HepG2 (cell line): ENCODE results near the gene JOSD2. TPM values are rescaled to one million over a fixed set of nuclear protein-coding genes. Genes with fewer than 3 reads are reported as not detected.

Experiments
- ATAC-seq: fragments of 200-7000 bp; cut with Tn5 transposase; 3 replicates; pipeline ENCODE4 v1.9.1; 2020; ENCODE audit warnings: mild to moderate bottlenecking, moderate library complexity
- BruUV-seq: library from RNA; stranded (reverse); fragments of 400-500 nt; replicated peaks from 2 replicates; lab custom pipeline; 2021; lab: Mats Ljungman, UMichigan
- CTCF ChIA-PET: fragments of 300-600 bp; formaldehyde crosslinking; extraction: SDS; loops from one replicate; lab custom pipeline; 2021; ENCODE audit warnings: low total read pairs, inconsistent platforms, low intra/inter-chr PET ratio; lab: Yijun Ruan, JAX
- POLR2A ChIA-PET: fragments of 350-600 bp; sonication (Branson Sonifier 250); formaldehyde crosslinking; loops from one replicate; lab custom pipeline; 2020; ENCODE audit warnings: antibody characterized with exemption, inconsistent platforms; lab: Yijun Ruan, JAX
- DNase-seq: peaks from one replicate; pipeline ENCODE4 v3.0.0-alpha.2; 2015; ENCODE audit warnings: low spot score
- FAIRE-seq: peaks from 3 replicates; lab custom pipeline; 2011; peaks lifted over from hg19 to GRCh38; lab: Jason Lieb, UNC
- H2AFZ ChIP-seq: one replicate; pipeline ENCODE4 v1.6.1; 2011; ENCODE audit warnings: low read length, inconsistent platforms
- H3K27ac ChIP-seq: fragments of 300-600 bp; 3 replicates; pipeline ENCODE4 v1.8.0; 2011; ENCODE audit warnings: mixed run types, mild to moderate bottlenecking, mixed read lengths, low read length, inconsistent platforms; ENCODE audit not compliant: insufficient read depth; ENCODE audit errors: extremely low read length
- H3K27me3 ChIP-seq, 2 experiments: fragments of 200-600 bp in 1 of 2; 2 replicates in 1 of 2; 3 replicates in 1 of 2; pipeline versions ENCODE4 v1.6.0 to v1.8.0; 2011; ENCODE audit warnings: low read length in 2 of 2, mild to moderate bottlenecking in 2 of 2, moderate library complexity in 2 of 2, inconsistent platforms in 1 of 2; ENCODE audit not compliant: insufficient read depth in 2 of 2, control insufficient read depth in 1 of 2
- H3K36me3 ChIP-seq, 2 experiments: fragments of 200-600 bp in 1 of 2; replicated peaks in 1 of 2; 2 replicates in 1 of 2; 3 replicates in 1 of 2; pipeline versions ENCODE4 v1.5.1 to v1.8.0; 2011; ENCODE audit warnings: low read length in 2 of 2, inconsistent platforms in 1 of 2; ENCODE audit not compliant: insufficient read depth in 2 of 2, control insufficient read depth in 1 of 2
- H3K4me1 ChIP-seq: 2 replicates; pipeline ENCODE4 v1.5.1; 2012; ENCODE audit warnings: low read length, inconsistent platforms; ENCODE audit not compliant: insufficient read depth
- H3K4me2 ChIP-seq: 2 replicates; pipeline ENCODE4 v1.6.0; 2011; ENCODE audit warnings: low read depth, low read length, inconsistent platforms
- H3K4me3 ChIP-seq, 3 experiments: fragments of 200-600 bp in 1 of 3; sonication (generic), shearing (Covaris generic) in 1 of 3; replicated peaks in 1 of 3; 2 replicates each; pipeline ENCODE4 v1.5.1; 2011 to 2016; ENCODE audit warnings: low read length in 3 of 3, inconsistent platforms in 2 of 3, low read depth in 2 of 3, mild to moderate bottlenecking in 2 of 3, control low read depth in 1 of 3, mixed read lengths in 1 of 3; ENCODE audit not compliant: insufficient read depth in 1 of 3
- H3K79me2 ChIP-seq: one replicate; pipeline ENCODE4 v1.6.1; 2011; ENCODE audit warnings: low read length, inconsistent platforms; ENCODE audit not compliant: insufficient read depth
- H3K9ac ChIP-seq: 2 replicates; pipeline ENCODE4 v1.6.0; 2011; ENCODE audit warnings: mild to moderate bottlenecking, low read depth, low read length, inconsistent platforms; ENCODE audit not compliant: insufficient read depth
- H3K9me3 ChIP-seq: 2 replicates; pipeline ENCODE4 v1.5.1; 2012; ENCODE audit warnings: mild to moderate bottlenecking, low read length
- H4K20me1 ChIP-seq: 2 replicates; pipeline ENCODE4 v1.6.0; 2011; ENCODE audit warnings: inconsistent platforms, mild to moderate bottlenecking, low read length, moderate library complexity; ENCODE audit not compliant: insufficient read depth
- KAT7 ChIP-seq: IDR thresholded peaks from 2 replicates; pipeline ENCODE4 v1.6.1; 2018; ENCODE audit warnings: borderline replicate concordance, missing compliant biosample characterization
- MTA1 ChIP-seq: sonication (generic); formaldehyde crosslinking; IDR thresholded peaks from 2 replicates; pipeline ENCODE4 v1.4.0; 2020; ENCODE audit warnings: missing genetic modification reagents, mild to moderate bottlenecking, borderline replicate concordance
- MTA3 ChIP-seq: sonication (generic); formaldehyde crosslinking; IDR thresholded peaks from 2 replicates; pipeline ENCODE4 v1.4.0; 2020; ENCODE audit warnings: missing genetic modification reagents
- RAD21 ChIP-seq: fragments of 450-650 bp; formaldehyde crosslinking; IDR thresholded peaks from 2 replicates; pipeline ENCODE4 v1.5.0; 2020; ENCODE audit warnings: mild to moderate bottlenecking
- SETDB1 ChIP-seq: sonication (generic); formaldehyde crosslinking; IDR thresholded peaks from 2 replicates; pipeline ENCODE4 v1.5.1; 2020; ENCODE audit warnings: missing genetic modification reagents, mild to moderate bottlenecking, borderline replicate concordance
- SPEN ChIP-seq: sonication (generic); formaldehyde crosslinking; IDR thresholded peaks from 2 replicates; pipeline ENCODE4 v1.5.1; 2020; ENCODE audit warnings: low read depth, mild to moderate bottlenecking, missing genetic modification reagents
- SRF ChIP-seq: IDR thresholded peaks from 2 replicates; pipeline ENCODE4 v1.6.1; 2011; ENCODE audit warnings: mild to moderate bottlenecking, low read depth, low read length, moderate library complexity
- ZNF547 ChIP-seq: sonication (generic); formaldehyde crosslinking; IDR thresholded peaks from 2 replicates; pipeline ENCODE4 v1.5.1; 2020; ENCODE audit warnings: mild to moderate bottlenecking, missing genetic modification reagents
- ZNF773 ChIP-seq: sonication (generic); formaldehyde crosslinking; IDR thresholded peaks from 2 replicates; pipeline ENCODE4 v1.4.0; 2020; ENCODE audit warnings: missing genetic modification reagents, borderline replicate concordance
- WGBS: methylation state at CpG from one replicate; pipeline ENCODE4 v1.1.6; 2017; ENCODE audit warnings: low lambda C conversion rate; 5-methylcytosine and 5-hydroxymethylcytosine counted together
- in situ Hi-C: cut with HindIII; loops from 2 replicates; pipeline ENCODE4 v1.10.0; 2017; ENCODE audit warnings: low pct_unique_long_range_greater_than_20kb; ENCODE audit not compliant: extremely low pct_ligation_motif_present
- intact Hi-C: fragments of 100-400 bp; cut with micrococcal nuclease; formaldehyde crosslinking; loops from one replicate; pipeline ENCODE4 v1.10.0; 2022; ENCODE audit not compliant: unreplicated experiment
- polyA plus RNA-seq, 8 experiments: library from polyadenylated mRNA; depleted of rRNA in 3 of 8; stranded (reverse) in 7 of 8; unstranded in 1 of 8; fragments of >200 nt; fragmentation: Illumina TruSeq in 4 of 8; extraction: Trizol in 4 of 8; gene quantifications; 2 replicates each; pipeline versions ENCODE4 v1.2.1 to v1.2.3, GENCODE V29; 2011 to 2016; ENCODE audit warnings: low read depth in 4 of 8, missing spikeins in 1 of 8, mixed read lengths in 1 of 8; ENCODE audit not compliant: insufficient read depth in 1 of 8
- total RNA-seq, 5 experiments: library from RNA; depleted of rRNA; stranded (reverse); fragments of >200 nt; fragmentation: Illumina TruSeq; extraction: Trizol; gene quantifications; 2 replicates each; pipeline ENCODE4 v1.2.3, GENCODE V29; 2016; ENCODE audit warnings: low read depth in 1 of 5
- TF ChIP-seq, protein P1 (sequence below): sonication (generic); formaldehyde crosslinking; IDR thresholded peaks from 2 replicates; pipeline ENCODE4 v1.8.0; 2022; ENCODE audit warnings: missing genetic modification reagents, mild to moderate bottlenecking, borderline replicate concordance
- TF ChIP-seq, protein P2 (sequence below): sonication (generic); formaldehyde crosslinking; IDR thresholded peaks from 2 replicates; pipeline ENCODE4 v1.8.1; 2023; ENCODE audit warnings: mild to moderate bottlenecking, missing genetic modification reagents
- TF ChIP-seq, protein P3 (sequence below): IDR thresholded peaks from 2 replicates; pipeline ENCODE4 v1.6.1; 2016; ENCODE audit warnings: missing compliant biosample characterization, missing genetic modification reagents, borderline replicate concordance
- TF ChIP-seq, protein P4 (sequence below): sonication (generic); formaldehyde crosslinking; IDR thresholded peaks from 2 replicates; pipeline ENCODE4 v1.5.1; 2020; ENCODE audit warnings: mild to moderate bottlenecking, moderate library complexity, missing genetic modification reagents

Gene JOSD2
- total and polyA plus RNA-seq, 2 of the 13 experiments (the other 11 are each of a cell fraction or from before 2014, with no cell fraction given) = 2.0 to 4.1 TPM

DNA sequence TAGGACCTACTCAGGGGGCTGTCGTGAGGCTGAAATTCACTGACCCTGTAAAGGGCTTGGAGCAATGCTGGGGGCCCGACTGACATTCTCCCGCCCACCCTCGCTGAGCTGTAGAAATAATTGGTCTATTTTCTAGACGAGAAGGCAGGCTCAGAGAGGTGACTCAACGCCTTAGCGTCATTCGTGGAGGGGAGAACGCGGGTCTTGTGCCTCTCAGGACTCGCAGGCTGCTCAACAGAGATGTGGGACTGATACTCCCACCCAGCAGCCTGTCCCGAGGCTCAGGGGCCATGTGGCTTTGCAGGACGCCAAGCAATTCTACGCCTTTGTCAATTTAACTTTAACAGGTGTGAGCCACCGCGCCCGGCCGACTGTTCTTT is 26.3 kb upstream of the JOSD2 start:
- Histone ChIP-seq H3K36me3 (no peaks in the 10 kb centered on the region), H3K9me3 (no peaks in the 10 kb centered on the region), H3K4me3 (no peak overlapping the region), H3K9ac (no peak overlapping the region), H3K4me2 (no peak overlapping the region), H3K27me3 (peaks cover 0 to 14% of the 10 kb centered on the region in 2 experiments; a peak in 1 of 5 replicates), H2AFZ (no peak overlapping the region), H4K20me1 (no peaks in the 10 kb centered on the region), H3K4me1 (no peaks in the 10 kb centered on the region), H3K27ac (no peak overlapping the region), H3K79me2 (no peaks in the 10 kb centered on the region)
- in situ Hi-C loops = no loop called here
- no TSS peak for BruUV-seq
- WGBS = 66% methylated on average over 13 of the region's 18 CpGs
- ChIA-PET POLR2A (no interaction called here), CTCF (interaction anchor here (1.5 to 2.0 kb wide), 3 partner anchors 19 to 246 kb away, joined by 4 to 14 read pairs (median 9); no protein-coding TSS in a partner anchor)
- TF ChIP-seq, protein P1, sequence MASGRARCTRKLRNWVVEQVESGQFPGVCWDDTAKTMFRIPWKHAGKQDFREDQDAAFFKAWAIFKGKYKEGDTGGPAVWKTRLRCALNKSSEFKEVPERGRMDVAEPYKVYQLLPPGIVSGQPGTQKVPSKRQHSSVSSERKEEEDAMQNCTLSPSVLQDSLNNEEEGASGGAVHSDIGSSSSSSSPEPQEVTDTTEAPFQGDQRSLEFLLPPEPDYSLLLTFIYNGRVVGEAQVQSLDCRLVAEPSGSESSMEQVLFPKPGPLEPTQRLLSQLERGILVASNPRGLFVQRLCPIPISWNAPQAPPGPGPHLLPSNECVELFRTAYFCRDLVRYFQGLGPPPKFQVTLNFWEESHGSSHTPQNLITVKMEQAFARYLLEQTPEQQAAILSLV (CRISPR knock-in tag) = no peak
- TF ChIP-seq, protein P2, sequence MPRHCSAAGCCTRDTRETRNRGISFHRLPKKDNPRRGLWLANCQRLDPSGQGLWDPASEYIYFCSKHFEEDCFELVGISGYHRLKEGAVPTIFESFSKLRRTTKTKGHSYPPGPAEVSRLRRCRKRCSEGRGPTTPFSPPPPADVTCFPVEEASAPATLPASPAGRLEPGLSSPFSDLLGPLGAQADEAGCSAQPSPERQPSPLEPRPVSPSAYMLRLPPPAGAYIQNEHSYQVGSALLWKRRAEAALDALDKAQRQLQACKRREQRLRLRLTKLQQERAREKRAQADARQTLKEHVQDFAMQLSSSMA = no peak
- TF ChIP-seq KAT7 (CRISPR knock-in tag) = no peak
- TF ChIP-seq RAD21 (CRISPR knock-in tag) = no peak
- DNase-seq (no peak), FAIRE-seq (no peak), ATAC-seq (no peak)
- intact Hi-C loops = no loop called here

DNA sequence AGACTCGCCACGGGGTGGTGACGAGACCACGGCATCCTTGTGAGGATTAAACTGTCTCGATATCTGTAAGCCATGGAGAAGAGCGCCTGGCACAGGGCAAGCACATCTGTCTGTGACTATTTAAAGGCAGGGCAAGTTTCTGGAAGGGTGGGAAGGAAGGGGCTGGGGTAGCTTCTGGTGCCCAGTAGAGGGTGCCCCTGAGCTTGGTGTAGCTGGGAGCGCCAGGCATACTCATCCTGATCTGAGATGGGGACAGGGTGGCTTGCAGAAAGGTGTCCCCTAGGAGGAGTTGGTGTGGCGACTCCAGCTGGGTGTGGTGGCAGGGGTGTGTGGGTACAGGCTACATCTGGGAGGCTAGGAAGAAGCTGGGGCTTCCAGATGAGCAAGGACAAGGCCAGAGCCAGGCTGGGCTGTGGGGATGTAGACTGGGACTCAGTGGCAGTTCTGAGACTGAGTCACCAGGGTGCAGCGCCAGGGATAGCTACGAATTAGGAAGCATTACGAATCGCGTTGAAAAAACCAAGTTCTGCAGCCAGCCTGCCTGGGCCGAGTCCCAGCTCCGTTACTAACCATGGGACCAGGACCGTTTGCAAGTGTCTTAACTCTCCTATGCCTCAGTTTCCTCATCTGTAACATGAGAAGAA is 25.8 kb upstream of the JOSD2 start:
- no peak for DNase-seq
- Histone ChIP-seq H4K20me1 (no peaks in the 10 kb centered on the region), H3K27me3 (peaks cover 0 to 11% of the 10 kb centered on the region in 2 experiments; a peak in 1 of 5 replicates), H3K79me2 (no peaks in the 10 kb centered on the region), H3K27ac (no peak overlapping the region), H2AFZ (no peak overlapping the region), H3K36me3 (no peaks in the 10 kb centered on the region), H3K4me1 (no peaks in the 10 kb centered on the region), H3K9ac (no peak overlapping the region), H3K9me3 (no peaks in the 10 kb centered on the region), H3K4me3 (no peak overlapping the region), H3K4me2 (no peak overlapping the region)
- ATAC-seq = no peak; the same call in 1 of the 3 replicates
- intact Hi-C loops = no loop called here
- POLR2A ChIA-PET = no interaction called here
- in situ Hi-C loops = no loop called here
- WGBS = 67% methylated on average over 12 of the region's 16 CpGs
- FAIRE-seq = no peak
- CTCF ChIA-PET = interaction anchor here (1.5 to 2.0 kb wide), 3 partner anchors 20 to 247 kb away, joined by 4 to 14 read pairs (median 9); no protein-coding TSS in a partner anchor
- BruUV-seq = no TSS peak
- TF ChIP-seq, protein P3, sequence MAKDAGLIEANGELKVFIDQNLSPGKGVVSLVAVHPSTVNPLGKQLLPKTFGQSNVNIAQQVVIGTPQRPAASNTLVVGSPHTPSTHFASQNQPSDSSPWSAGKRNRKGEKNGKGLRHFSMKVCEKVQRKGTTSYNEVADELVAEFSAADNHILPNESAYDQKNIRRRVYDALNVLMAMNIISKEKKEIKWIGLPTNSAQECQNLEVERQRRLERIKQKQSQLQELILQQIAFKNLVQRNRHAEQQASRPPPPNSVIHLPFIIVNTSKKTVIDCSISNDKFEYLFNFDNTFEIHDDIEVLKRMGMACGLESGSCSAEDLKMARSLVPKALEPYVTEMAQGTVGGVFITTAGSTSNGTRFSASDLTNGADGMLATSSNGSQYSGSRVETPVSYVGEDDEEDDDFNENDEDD = no peak
- TF ChIP-seq SRF (no peak), SETDB1 (no peak), ZNF547 (no peak), MTA1 (CRISPR knock-in tag) (no peak), SPEN (CRISPR knock-in tag) (no peak), ZNF773 (no peak), MTA3 (CRISPR knock-in tag) (no peak)
- TF ChIP-seq, protein P4, sequence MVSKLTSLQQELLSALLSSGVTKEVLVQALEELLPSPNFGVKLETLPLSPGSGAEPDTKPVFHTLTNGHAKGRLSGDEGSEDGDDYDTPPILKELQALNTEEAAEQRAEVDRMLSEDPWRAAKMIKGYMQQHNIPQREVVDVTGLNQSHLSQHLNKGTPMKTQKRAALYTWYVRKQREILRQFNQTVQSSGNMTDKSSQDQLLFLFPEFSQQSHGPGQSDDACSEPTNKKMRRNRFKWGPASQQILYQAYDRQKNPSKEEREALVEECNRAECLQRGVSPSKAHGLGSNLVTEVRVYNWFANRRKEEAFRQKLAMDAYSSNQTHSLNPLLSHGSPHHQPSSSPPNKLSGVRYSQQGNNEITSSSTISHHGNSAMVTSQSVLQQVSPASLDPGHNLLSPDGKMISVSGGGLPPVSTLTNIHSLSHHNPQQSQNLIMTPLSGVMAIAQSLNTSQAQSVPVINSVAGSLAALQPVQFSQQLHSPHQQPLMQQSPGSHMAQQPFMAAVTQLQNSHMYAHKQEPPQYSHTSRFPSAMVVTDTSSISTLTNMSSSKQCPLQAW (CRISPR knock-in tag) = no peak
